T-cell (primary cell): Measurements from ENCODE around the gene FOXP4. TPM values are rescaled to one million over a fixed set of nuclear protein-coding genes. Genes with fewer than 3 reads are reported as not detected.
"Not testable (repeated sequence)": the region's sequence is repeated elsewhere in the genome, so short reads cannot be mapped to it uniquely, and the experiment has no call there.

Source experiments
- ATAC-seq, 4 experiments: fragments of 200-7000 bp in 3 of 4; fragments of 150-1000 bp in 1 of 4; cut with Tn5 transposase; replicated peaks in 1 of 4; 1 replicate in 3 of 4; 2 replicates in 1 of 4; pipeline ENCODE4 v1.10.0; 2021; ENCODE audit warnings: moderate library complexity in 3 of 4, mild to moderate bottlenecking in 2 of 4, moderate number of reproducible peaks in 1 of 4
- CTCF ChIA-PET, 2 donors: fragments of 300-600 bp; sonication (Branson Sonifier 250); formaldehyde crosslinking; loops; one replicate each; lab custom pipeline; 2022; ENCODE audit warnings: antibody characterized with exemption in 2 of 2; lab: Charles Lee
- POLR2A ChIA-PET, 2 donors: fragments of 300-600 bp; sonication (Branson Sonifier 250); formaldehyde crosslinking; loops; one replicate each; lab custom pipeline; 2022; ENCODE audit warnings: antibody characterized with exemption in 2 of 2; lab: Charles Lee
- DNase-seq, 35 experiments: peaks; one replicate each; pipeline versions ENCODE4 v3.0.0 to v3.0.0-alpha.2; 2013 to 2023
- H3K27ac ChIP-seq: one replicate; pipeline ENCODE4 v1.5.1; 2013; ENCODE audit warnings: low read length
- H3K27me3 ChIP-seq, 2 experiments: replicated peaks in 1 of 2; 1 replicate in 1 of 2; 2 replicates in 1 of 2; pipeline versions ENCODE4 v1.6.1 to v1.7.0; 2013; ENCODE audit warnings: low read length in 1 of 2, mixed read lengths in 1 of 2; ENCODE audit not compliant: control insufficient read depth in 2 of 2, insufficient read depth in 2 of 2; ENCODE audit errors: extremely low read depth in 1 of 2
- H3K36me3 ChIP-seq, 2 donors: 1 replicate in 1 of 2; 2 replicates in 1 of 2; pipeline versions ENCODE4 v1.6.1 to v1.7.0; 2013; ENCODE audit warnings: low read length in 1 of 2; ENCODE audit not compliant: control insufficient read depth in 2 of 2, insufficient read depth in 1 of 2; ENCODE audit errors: extremely low read depth in 1 of 2
- H3K4me1 ChIP-seq, 2 experiments: 1 replicate in 1 of 2; 2 replicates in 1 of 2; pipeline versions ENCODE4 v1.6.1 to v1.7.0; 2013; ENCODE audit warnings: low read length in 2 of 2, mixed read lengths in 1 of 2; ENCODE audit not compliant: insufficient read depth in 2 of 2, control insufficient read depth in 1 of 2; ENCODE audit errors: extremely low read depth in 1 of 2
- H3K4me3 ChIP-seq, 2 donors: 1 replicate in 1 of 2; 2 replicates in 1 of 2; pipeline versions ENCODE4 v1.5.1 to v1.7.0; 2013; ENCODE audit warnings: mild to moderate bottlenecking in 2 of 2, low read length in 1 of 2, moderate library complexity in 1 of 2; ENCODE audit not compliant: control insufficient read depth in 1 of 2; ENCODE audit errors: extremely low read depth in 1 of 2
- H3K9me3 ChIP-seq: 2 replicates; pipeline ENCODE4 v1.7.0; 2013
- H3K27ac Mint-ChIP-seq, 2 donors: one replicate each; pipeline ENCODE4 v1.8.0; 2020 to 2021; ENCODE audit warnings: mild to moderate bottlenecking in 2 of 2, mixed read lengths in 2 of 2
- H3K27me3 Mint-ChIP-seq, 2 donors: one replicate each; pipeline ENCODE4 v1.8.0; 2021 to 2022; ENCODE audit warnings: mixed read lengths in 2 of 2
- H3K36me3 Mint-ChIP-seq: one replicate; pipeline ENCODE4 v1.8.0; 2021; ENCODE audit warnings: mixed read lengths
- H3K4me1 Mint-ChIP-seq, 3 donors: one replicate each; pipeline ENCODE4 v1.8.0; 2020 to 2022; ENCODE audit warnings: mixed read lengths in 3 of 3, mild to moderate bottlenecking in 1 of 3
- H3K4me3 Mint-ChIP-seq, 3 donors: one replicate each; pipeline ENCODE4 v1.8.0; 2020 to 2022; ENCODE audit warnings: mild to moderate bottlenecking in 3 of 3, mixed read lengths in 3 of 3, moderate library complexity in 3 of 3
- H3K9me3 Mint-ChIP-seq, 3 donors: one replicate each; pipeline ENCODE4 v1.8.0; 2020 to 2022; ENCODE audit warnings: mixed read lengths in 3 of 3
- WGBS: methylation state at CpG from one replicate; pipeline ENCODE4 v1.1.5; 2013; ENCODE audit warnings: missing lambda C conversion rate; ENCODE audit not compliant: insufficient coverage; 5-methylcytosine and 5-hydroxymethylcytosine counted together
- total RNA-seq, 35 experiments: library from RNA in 6 of 35; stranded (reverse) in 6 of 35; fragments of 120-200 nt in 1 of 35; gene quantifications; one replicate each; pipeline versions ENCODE4 v1.2.1 to v1.2.4 and lab custom pipeline; 2013 to 2026

Gene FOXP4
- total RNA-seq, 5 donors from 2014 or later (not counting 1 experiment from before 2014, with no cell fraction given), result 4.6 to 10.1 (median 9.5) TPM

- Histone ChIP-seq H3K4me3 (no peak overlapping the region), H3K36me3 (no peaks in the 10 kb centered on the region), H3K4me1 (no peaks in the 10 kb centered on the region), H3K27me3 (peaks cover 0 to 17% of the 10 kb centered on the region in 2 experiments), H3K9me3 (no peaks in the 10 kb centered on the region), H3K27ac (no peak overlapping the region)
- Mint-ChIP-seq H3K36me3 (no peaks in the 10 kb centered on the region), H3K4me3 (no peak overlapping the region), H3K9me3 (peaks cover 0 to 4% (median 4%) of the 10 kb centered on the region in 3 donors), H3K4me1 (no peaks in the 10 kb centered on the region), H3K27ac (no peak overlapping the region), H3K27me3 (peaks cover 15 to 20% of the 10 kb centered on the region in 2 donors)
- ATAC-seq (no peak), DNase-seq (no peak)
- 80% methylated on average over 2 of the region's 2 CpGs for WGBS
- ChIA-PET POLR2A (no interaction called here), CTCF (interaction anchor here in 1 of 2 donors (0.5 kb wide), 1 partner anchor 10 kb away, joined by 4 read pairs; no protein-coding TSS in a partner anchor)
Observed at GRCh38 chr6:41614715-41615114, 68.5 kb downstream of the FOXP4 start.

- Histone ChIP-seq H3K4me1 (no peaks in the 10 kb centered on the region), H3K4me3 (no peak overlapping the region), H3K27me3 (peaks cover 0 to 17% of the 10 kb centered on the region in 2 experiments), H3K9me3 (no peaks in the 10 kb centered on the region), H3K36me3 (no peaks in the 10 kb centered on the region), H3K27ac (no peak overlapping the region)
- 39% methylated on average over 3 of the region's 7 CpGs for WGBS
- H3K4me3 Mint-ChIP-seq, result no peak overlapping the region
- DNase-seq, result no peak
- peaks cover 15 to 18% of the 10 kb centered on the region in 2 donors for H3K27me3 Mint-ChIP-seq
- ChIA-PET CTCF (interaction anchor here in 1 of 2 donors (0.6 kb wide), 1 partner anchor 549 kb away, joined by 3 read pairs; no protein-coding TSS in a partner anchor), POLR2A (no interaction called here)
- H3K27ac Mint-ChIP-seq, result no peak overlapping the region
- H3K9me3 Mint-ChIP-seq, result peaks cover 0 to 4% (median 4%) of the 10 kb centered on the region in 3 donors
- no peaks in the 10 kb centered on the region for H3K36me3 Mint-ChIP-seq
- no peaks in the 10 kb centered on the region for H3K4me1 Mint-ChIP-seq
- ATAC-seq, result no peak
Observed at GRCh38 chr6:41615311-41615710, 69.1 kb downstream of the FOXP4 start.

- no peaks in the 10 kb centered on the region for H3K36me3 Mint-ChIP-seq
- ChIA-PET POLR2A (no interaction called here), CTCF (interaction anchor here in 1 of 2 donors (0.6 kb wide), 1 partner anchor 29 kb away, joined by 3 read pairs; no protein-coding TSS in a partner anchor)
- peaks cover 5 to 14% of the 10 kb centered on the region in 2 donors for H3K27me3 Mint-ChIP-seq
- 82% methylated on average over 3 of the region's 3 CpGs for whole genome bisulfite sequencing
- DNase-seq (no peak), ATAC-seq (no peak)
- H3K4me1 ChIP-seq, result no peaks in the 10 kb centered on the region
- H3K9me3 ChIP-seq, result no peaks in the 10 kb centered on the region
- no peaks in the 10 kb centered on the region for H3K4me1 Mint-ChIP-seq
- H3K27me3 ChIP-seq, result peaks cover 0 to 22% of the 10 kb centered on the region in 2 experiments
- no peak overlapping the region for H3K4me3 ChIP-seq
- H3K9me3 Mint-ChIP-seq, result peaks cover 8 to 12% (median 9%) of the 10 kb centered on the region in 3 donors
- no peak overlapping the region for H3K4me3 Mint-ChIP-seq
- H3K36me3 ChIP-seq, result no peaks in the 10 kb centered on the region
- H3K27ac Mint-ChIP-seq, result no peak overlapping the region
- H3K27ac ChIP-seq, result no peak overlapping the region
Observed at GRCh38 chr6:41618598-41618997, 72.4 kb downstream of the FOXP4 start.

GRCh38 chr6:41619193-41619592 lies 73.0 kb downstream of the FOXP4 start:
- CTCF ChIA-PET, result interaction anchor here in 1 of 2 donors (0.6 kb wide), 1 partner anchor 29 kb away, joined by 3 read pairs; no protein-coding TSS in a partner anchor
- H3K27ac Mint-ChIP-seq, ATAC-seq, H3K4me3 ChIP-seq, H3K36me3 ChIP-seq, H3K27ac ChIP-seq, H3K4me1 Mint-ChIP-seq, H3K4me3 Mint-ChIP-seq, DNase-seq, POLR2A ChIA-PET, H3K9me3 ChIP-seq, H3K36me3 Mint-ChIP-seq, H3K4me1 ChIP-seq: not testable (repeated sequence)
- WGBS, result 68% methylated on average over 3 of the region's 4 CpGs
- Mint-ChIP-seq H3K9me3 (peaks cover 8 to 12% (median 9%) of the 10 kb centered on the region in 3 donors), H3K27me3 (peaks cover 5 to 15% of the 10 kb centered on the region in 2 donors)
- H3K27me3 ChIP-seq, result peaks cover 0 to 24% of the 10 kb centered on the region in 2 experiments

- ChIA-PET CTCF (no interaction called here), POLR2A (no interaction called here)
Observed at GRCh38 chr6:41621367-41621766, 75.2 kb downstream of the FOXP4 start.

GRCh38 chr6:41621802-41622201 lies 75.6 kb downstream of the FOXP4 start:
- no peak overlapping the region for H3K27ac Mint-ChIP-seq
- Histone ChIP-seq H3K4me1 (peaks cover 0 to 9% of the 10 kb centered on the region in 2 experiments), H3K27me3 (peaks cover 0 to 17% of the 10 kb centered on the region in 2 experiments), H3K9me3 (no peaks in the 10 kb centered on the region), H3K4me3 (no peak overlapping the region), H3K36me3 (peaks cover 0 to 3% of the 10 kb centered on the region in 2 donors), H3K27ac (no peak overlapping the region)
- H3K36me3 Mint-ChIP-seq, result no peaks in the 10 kb centered on the region
- no peak overlapping the region for H3K4me3 Mint-ChIP-seq
- 78% methylated on average over 2 of the region's 2 CpGs for whole genome bisulfite sequencing
- ATAC-seq, result no peak
- ChIA-PET CTCF (no interaction called here), POLR2A (no interaction called here)
- H3K27me3 Mint-ChIP-seq, result peaks cover 0 to 12% of the 10 kb centered on the region in 2 donors
- DNase-seq, result no peak
- H3K9me3 Mint-ChIP-seq, result peaks cover 8 to 12% (median 9%) of the 10 kb centered on the region in 3 donors
- H3K4me1 Mint-ChIP-seq, result peaks cover 10 to 15% (median 14%) of the 10 kb centered on the region in 3 donors

More at GRCh38 chr6:41621367-41621766, 75.2 kb downstream of the FOXP4 start:
- ATAC-seq, result no peak
- H3K36me3 ChIP-seq, result peaks cover 0 to 3% of the 10 kb centered on the region in 2 donors
- no peak overlapping the region for H3K27ac ChIP-seq
- Mint-ChIP-seq H3K4me1 (peaks cover 10 to 15% (median 14%) of the 10 kb centered on the region in 3 donors), H3K4me3 (no peak overlapping the region), H3K36me3 (no peaks in the 10 kb centered on the region), H3K27me3 (peaks cover 0 to 12% of the 10 kb centered on the region in 2 donors), H3K9me3 (peaks cover 8 to 12% (median 9%) of the 10 kb centered on the region in 3 donors), H3K27ac (no peak overlapping the region)
- H3K4me1 ChIP-seq, result peaks cover 0 to 9% of the 10 kb centered on the region in 2 experiments
- no peak for DNase-seq
- H3K9me3 ChIP-seq, result no peaks in the 10 kb centered on the region
- peaks cover 0 to 17% of the 10 kb centered on the region in 2 experiments for H3K27me3 ChIP-seq
- no peak overlapping the region for H3K4me3 ChIP-seq
